GM18502 (cell line): ENCODE measurements around the gene KCP.

ENCODE experiments used
- ATAC-seq: cut with Tn5 transposase; IDR thresholded peaks from one replicate; pipeline ENCODE4 v1.9.1; 2021; ENCODE audit warnings: mild to moderate bottlenecking; ENCODE audit not compliant: unreplicated experiment, poor library complexity

The KCP gene

GRCh38 chr7:128844777-128845311 lies 65.7 kb downstream of the KCP start:
- no peak for ATAC-seq

GRCh38 chr7:128843938-128844621 lies 66.4 kb downstream of the KCP start:
- ATAC-seq: no peak

DNA sequence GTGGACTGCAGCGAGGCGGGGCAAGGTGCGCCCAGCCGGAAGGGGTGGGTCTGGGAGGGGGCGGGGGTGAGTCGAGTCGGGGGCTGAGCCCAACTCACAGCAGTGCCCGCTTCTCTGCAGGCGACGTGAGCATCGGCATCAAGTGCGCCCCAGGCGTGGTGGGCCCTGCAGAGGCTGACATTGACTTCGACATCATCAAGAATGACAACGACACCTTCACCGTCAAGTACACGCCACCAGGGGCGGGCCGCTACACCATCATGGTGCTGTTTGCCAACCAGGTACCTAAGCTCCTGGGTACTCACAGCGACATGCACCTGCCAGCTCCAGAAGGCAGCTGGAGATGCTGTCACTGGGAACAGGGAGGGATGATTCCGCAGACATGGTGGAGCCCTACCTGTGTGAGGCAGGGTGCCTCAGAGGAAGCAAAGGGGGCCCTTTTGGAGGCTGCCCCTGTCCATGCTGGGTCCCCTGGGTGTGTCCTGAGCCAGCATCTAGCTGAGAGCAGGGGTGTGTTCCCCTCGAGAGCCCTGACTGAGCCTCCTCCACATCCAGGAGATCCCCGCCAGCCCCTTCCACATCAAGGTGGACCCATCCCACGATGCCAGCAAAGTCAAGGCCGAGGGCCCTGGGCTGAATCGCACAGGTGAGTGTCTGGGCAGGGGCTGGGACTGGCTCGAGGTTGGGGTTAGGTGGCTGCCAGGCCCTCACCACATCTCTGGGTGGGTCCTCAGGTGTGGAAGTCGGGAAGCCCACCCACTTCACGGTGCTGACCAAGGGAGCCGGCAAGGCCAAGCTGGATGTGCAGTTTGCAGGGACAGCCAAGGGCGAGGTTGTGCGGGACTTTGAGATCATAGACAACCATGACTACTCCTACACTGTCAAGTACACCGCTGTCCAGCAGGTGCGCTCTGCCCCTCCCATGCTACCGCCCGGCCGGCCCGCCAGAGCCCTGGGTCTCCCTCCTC lies 67.6 kb downstream of the KCP start:
- no peak for ATAC-seq

GRCh38 chr7:128841921-128842673 lies 68.4 kb downstream of the KCP start:
- ATAC-seq: no peak

DNA sequence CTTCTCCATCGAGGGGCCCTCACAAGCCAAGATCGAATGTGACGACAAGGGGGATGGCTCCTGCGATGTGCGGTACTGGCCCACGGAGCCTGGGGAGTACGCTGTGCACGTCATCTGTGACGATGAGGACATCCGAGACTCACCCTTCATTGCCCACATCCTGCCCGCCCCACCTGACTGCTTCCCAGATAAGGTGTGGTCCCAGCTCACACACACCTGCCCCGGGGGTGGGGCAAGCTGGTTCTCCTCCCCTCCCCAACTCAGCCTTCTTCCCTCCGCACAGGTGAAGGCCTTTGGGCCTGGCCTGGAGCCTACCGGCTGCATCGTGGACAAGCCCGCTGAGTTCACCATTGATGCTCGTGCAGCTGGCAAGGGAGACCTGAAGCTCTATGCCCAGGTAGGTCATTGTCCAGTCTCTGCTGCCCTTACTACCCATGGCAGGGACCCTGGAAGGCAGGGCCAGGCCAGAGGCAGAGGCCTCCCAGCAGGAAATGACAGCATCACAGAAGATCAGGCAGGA lies 69.3 kb downstream of the KCP start:
- no peak for ATAC-seq

DNA sequence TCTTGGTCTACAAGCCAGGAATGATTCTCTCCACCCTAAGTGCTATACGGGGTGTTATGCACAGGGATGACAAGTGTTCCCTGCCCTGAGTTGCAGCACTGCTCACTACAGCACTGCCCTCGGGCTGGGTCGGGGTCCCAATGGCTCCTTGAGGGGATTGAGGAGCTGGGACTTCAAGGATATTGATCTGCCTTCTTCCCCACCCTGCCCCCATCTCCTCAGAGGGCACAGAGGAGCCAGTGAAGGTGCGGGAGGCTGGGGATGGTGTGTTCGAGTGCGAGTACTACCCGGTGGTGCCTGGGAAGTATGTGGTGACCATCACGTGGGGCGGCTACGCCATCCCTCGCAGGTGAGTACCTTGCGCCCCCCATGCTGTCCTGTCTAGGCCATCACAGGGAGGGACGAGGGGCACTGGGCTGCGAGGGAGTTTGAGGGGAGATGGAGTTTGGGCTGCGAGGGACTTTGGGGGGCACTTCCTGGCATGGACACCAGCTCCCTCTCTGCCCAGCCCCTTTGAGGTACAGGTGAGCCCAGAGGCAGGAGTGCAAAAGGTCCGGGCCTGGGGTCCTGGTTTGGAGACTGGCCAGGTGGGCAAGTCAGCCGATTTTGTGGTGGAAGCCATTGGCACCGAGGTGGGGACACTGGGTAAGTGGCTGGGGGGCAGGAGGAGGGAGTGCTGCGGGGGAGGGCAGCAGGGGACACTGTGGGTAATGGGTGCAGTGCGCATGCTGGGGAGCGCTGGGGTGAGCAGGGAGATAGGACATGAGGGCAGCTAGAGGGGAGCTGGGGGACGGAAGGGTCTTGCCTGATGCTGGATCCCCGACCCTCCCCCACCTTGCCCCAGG lies 70.0 kb downstream of the KCP start:
- ATAC-seq: no peak

GRCh38 chr7:128839751-128840177 lies 70.7 kb downstream of the KCP start:
- ATAC-seq: no peak

DNA sequence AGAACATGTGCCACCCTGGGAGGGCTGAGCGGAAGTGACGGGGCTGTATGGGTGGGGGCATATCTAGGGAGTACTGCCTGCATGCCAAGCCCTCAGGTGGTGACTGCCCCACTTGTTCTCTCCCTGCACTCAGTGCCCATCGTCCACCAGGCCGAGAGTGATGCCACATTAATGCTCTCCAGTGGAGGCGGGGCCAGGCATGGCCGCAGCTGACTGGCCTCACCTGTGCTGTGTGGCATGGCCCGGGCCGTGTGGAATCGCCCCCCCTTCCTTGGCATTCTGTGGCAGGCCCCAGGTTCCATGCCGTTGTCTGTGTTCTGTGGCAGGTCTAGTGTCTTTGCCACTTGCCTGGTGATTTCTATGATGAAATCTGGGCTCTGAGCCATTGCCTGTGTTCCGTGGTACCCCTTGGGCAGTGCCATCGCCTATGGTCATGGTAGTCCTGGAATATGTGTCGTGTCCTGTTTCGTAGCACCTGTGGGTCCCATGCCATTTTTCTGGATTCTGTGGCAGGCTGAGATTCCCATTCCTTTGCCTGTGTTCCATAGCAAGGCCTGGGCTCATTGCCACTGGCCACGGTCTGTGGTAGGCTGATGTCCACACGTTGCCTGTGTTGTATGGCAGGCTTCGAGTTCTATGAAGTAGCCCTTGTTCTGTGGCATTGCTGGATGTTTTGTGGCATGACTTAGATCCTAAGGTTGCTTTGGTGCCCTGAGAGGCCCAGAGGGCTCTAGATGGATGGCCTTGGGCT lies 71.4 kb downstream of the KCP start:
- no peak for ATAC-seq

DNA sequence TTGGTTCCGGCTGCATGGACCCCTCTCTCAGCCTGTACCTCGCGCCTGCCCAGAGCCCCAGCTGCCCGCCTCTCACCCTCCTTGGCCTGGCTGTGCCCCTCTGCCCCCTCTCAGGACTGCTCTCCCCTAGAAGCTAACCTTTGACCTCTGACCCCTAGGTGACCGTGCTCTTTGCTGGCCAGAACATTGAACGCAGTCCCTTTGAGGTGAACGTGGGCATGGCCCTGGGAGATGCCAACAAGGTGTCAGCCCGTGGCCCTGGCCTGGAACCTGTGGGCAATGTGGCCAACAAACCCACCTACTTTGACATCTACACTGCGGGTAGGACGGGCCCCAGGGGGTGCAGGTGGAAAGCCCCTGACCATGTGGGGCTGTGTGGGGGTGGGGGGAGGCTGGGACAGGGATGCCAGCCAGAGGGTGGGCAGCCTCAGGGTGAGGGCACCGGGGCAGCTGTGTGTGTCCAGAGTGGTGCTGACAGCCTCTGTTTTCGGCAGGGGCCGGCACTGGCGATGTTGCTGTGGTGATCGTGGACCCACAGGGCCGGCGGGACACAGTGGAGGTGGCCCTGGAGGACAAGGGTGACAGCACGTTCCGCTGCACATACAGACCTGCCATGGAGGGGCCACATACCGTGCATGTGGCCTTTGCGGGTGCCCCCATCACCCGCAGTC lies 72.3 kb downstream of the KCP start:
- ATAC-seq: no peak

- ATAC-seq: no peak
Observed at GRCh38 chr7:128837521-128837921, 73.0 kb downstream of the KCP start.

DNA sequence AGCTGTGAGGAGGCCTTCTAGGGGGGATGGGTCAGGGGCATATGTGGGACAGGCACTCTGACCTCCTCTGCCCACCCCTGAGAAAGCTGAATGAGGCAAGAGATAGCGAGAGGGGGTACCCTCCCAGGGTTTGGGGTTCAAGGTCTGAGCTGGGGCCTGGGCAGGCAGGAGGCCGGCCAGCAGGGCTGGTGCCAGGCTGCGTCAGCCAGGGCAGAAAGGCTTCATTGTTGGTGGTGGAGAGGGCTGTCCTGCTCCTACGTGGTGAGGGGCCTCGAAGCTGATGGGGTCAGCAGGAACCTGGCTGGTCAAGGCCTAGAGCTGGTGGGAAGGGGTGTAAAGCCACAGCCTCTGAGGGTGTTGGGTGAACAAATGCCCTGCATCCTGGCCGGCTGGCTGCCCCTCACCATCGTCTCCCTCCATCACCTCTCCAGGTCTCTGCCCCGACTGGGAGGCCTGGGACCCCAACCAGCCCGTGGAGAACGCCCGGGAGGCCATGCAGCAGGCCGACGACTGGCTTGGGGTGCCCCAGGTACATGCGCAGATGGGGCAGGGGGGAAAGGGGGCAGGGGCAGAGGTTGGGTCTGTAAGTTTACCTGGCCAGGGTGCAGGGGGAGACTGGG lies 73.7 kb downstream of the KCP start:
- ATAC-seq: no peak

DNA sequence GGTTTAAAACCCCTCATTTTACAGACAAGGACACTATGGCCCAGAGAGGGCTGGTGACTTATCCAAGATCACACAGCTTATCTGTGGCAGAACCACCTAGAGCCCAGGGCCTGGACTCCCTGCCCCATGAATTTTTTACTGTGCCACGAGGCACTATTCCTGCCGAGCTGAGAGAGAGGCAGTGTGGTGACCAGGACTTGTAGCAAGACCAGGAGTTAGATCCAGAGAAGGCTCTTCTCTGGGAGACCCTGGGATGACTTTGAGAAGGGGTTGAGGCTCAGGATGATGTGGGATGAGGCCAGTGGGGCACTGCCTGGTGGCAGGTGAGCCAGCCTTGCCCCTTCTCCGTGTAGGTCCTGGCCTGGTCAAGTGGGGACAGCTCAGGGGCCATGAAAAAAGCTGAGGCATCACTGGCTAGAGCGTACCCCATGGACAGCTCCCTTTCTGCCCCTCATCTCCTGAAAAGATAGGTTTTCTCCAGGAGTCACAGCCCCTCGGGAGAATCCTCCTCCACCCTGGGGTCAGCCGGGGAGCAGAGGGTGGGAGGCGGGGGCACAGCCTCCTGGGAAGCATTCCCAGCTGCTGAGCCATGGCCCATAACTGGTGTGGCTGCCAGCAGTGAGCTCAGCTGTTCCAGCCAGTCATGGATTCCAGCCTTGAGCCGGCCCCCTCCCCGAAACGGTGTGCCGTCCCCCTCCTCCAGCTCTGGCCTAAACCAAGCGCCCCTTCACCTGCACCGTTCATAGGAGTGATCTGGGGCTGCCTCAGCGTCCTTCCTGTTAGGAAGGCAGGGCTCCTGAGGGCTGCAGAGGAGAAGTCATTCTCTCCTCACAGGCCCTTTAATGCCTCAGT lies 74.5 kb downstream of the KCP start:
- no peak for ATAC-seq

- ATAC-seq: no peak
Observed at GRCh38 chr7:128835231-128835751, 75.2 kb downstream of the KCP start.

DNA sequence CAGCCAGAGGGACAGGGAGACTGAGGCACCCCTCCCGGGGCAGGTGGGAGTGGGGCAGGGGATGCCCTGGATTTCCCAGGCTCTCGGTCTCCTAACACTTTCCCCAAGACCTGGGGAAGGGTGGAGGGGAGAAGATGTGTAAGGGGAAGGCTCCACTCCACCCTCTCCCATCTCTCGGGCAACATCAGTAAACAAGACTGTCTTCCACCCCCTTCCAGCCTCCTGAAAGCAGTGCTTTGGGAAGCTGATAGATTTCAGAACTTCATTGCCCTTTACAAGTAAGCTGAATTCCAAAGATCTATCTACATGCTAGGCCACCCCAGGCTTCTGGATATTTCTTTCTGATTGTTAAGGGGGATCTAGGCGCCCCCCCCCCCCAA lies 76.6 kb downstream of the KCP start:
- ATAC-seq: no peak

DNA sequence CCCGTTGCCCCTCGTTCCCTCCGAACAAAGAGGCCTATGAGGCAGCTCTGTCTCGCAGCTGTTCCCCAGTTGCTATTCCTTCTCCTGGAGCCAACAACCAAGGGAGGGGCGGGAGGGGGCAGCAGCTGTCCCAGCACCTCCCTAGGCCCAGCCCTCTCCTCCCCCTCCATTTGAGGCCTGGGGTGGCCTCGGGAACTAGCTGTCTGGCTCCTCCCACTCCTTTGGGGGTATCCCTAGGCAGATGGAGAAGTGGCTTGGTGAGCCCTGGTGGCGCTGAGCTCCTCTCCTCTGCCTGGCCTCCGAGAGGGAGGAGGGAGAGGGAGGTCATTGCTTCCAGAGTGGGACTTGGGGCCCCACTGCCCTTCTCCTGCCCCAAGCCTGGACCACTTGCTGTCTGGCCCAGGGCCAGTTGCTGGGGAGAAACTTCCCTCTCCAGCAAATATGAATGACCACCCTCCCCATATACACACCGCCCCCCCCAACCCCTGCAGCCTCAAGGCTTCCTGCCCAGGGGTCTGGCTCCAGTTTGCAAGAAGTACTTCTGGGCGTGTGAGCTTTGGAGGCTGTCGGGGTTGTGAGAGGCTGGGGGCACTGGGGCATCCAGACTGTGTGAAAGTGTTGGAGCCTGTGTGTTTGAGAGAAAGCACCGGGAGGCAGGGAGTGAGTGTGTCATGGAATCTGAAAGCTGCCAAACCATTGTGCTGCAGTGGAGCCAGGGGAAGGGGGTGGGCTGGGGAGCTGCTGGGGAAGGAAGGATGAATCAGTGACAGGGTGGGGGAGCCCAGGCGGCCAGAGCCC lies 77.2 kb downstream of the KCP start:
- ATAC-seq: no peak

DNA sequence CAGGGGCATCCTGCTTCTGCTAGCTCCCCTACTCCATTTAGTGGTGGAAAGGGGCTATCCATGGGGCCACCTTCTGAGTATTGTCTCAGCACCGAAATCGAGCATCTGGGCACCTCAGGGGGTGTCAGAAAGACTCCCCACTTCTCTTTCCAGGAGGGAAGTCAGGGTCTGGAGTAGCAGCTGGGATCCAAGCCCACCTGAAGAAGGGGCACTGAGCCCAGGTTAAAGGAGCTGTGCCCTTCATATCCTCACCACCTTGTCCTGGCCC lies 77.7 kb downstream of the KCP start:
- no peak for ATAC-seq
